Right atrium auricular region (tissue), 2 donors: ENCODE results near the gene PMPCA. TPM values are rescaled to one million over a fixed set of nuclear protein-coding genes. Genes with fewer than 3 reads are reported as not detected.

ENCODE experiments used
- DNase-seq: peaks from one replicate; pipeline ENCODE4 v3.0.0-alpha.2; 2019; ENCODE audit warnings: low spot score
- H3K27ac ChIP-seq, 2 donors: fragments of 200-600 bp; sonication (generic); 1 replicate in 1 of 2; 2 replicates in 1 of 2; pipeline ENCODE4 v1.5.1; 2016 to 2019
- H3K27me3 ChIP-seq, 2 donors: fragments of 200-600 bp; sonication (generic); one replicate each; pipeline versions ENCODE4 v1.5.1 to v1.6.0; 2017 to 2019
- H3K36me3 ChIP-seq: fragments of 200-600 bp; sonication (generic); one replicate; pipeline ENCODE4 v1.5.1; 2016
- H3K4me1 ChIP-seq, 2 donors: fragments of 200-600 bp; sonication (generic); one replicate each; pipeline versions ENCODE4 v1.5.1 to v1.6.0; 2017 to 2019
- H3K4me3 ChIP-seq, 2 donors: fragments of 200-600 bp; sonication (generic); 1 replicate in 1 of 2; 2 replicates in 1 of 2; pipeline ENCODE4 v1.5.1; 2017 to 2019; ENCODE audit warnings: mild to moderate bottlenecking in 1 of 2, moderate library complexity in 1 of 2
- H3K9me3 ChIP-seq, 2 donors: fragments of 200-600 bp; sonication (generic); one replicate each; pipeline ENCODE4 v1.5.1; 2019
- total RNA-seq, 2 donors: library from RNA; depleted of rRNA; stranded (reverse); fragments of >200 nt; gene quantifications; one replicate each; pipeline ENCODE4 v1.1.0, GENCODE V29; 2016
- TF ChIP-seq, protein P1 (sequence below), 2 donors: fragments of 200-600 bp; sonication (generic); IDR thresholded peaks; one replicate each; pipeline ENCODE4 v1.5.1; 2019; ENCODE audit warnings: antibody characterized with exemption in 2 of 2

PMPCA gene
- total RNA-seq, 2 donors from 2014 or later: 40.8 to 47.4 TPM

DNA sequence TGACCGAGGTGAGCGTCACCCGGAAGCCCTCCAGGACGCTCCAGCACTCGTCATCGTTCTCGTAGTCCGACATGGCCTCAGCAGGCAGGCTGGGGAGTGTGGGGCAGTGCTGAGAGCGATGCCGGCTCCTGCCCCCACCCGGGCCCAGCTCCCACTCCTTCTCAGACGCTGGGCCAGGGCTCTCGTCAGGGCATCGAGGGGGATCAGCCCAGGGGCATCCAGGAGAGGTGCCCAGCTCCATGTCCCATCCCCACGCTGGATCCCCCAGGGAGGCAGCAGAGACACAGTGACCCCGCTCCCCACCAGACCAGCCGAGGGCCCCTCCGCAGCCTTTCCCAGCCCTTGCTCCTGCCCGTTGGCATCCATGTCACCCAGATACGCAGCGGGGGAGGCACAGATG lies 38.5 kb upstream of the PMPCA start:
- Histone ChIP-seq H3K27ac (no peak overlapping the region), H3K4me3 (no peak overlapping the region), H3K36me3 (no peaks in the 10 kb centered on the region), H3K4me1 (peaks cover 0 to 13% of the 10 kb centered on the region in 2 donors), H3K27me3 (no peaks in the 10 kb centered on the region), H3K9me3 (no peaks in the 10 kb centered on the region)
- no peak for DNase-seq
- TF ChIP-seq, protein P1, sequence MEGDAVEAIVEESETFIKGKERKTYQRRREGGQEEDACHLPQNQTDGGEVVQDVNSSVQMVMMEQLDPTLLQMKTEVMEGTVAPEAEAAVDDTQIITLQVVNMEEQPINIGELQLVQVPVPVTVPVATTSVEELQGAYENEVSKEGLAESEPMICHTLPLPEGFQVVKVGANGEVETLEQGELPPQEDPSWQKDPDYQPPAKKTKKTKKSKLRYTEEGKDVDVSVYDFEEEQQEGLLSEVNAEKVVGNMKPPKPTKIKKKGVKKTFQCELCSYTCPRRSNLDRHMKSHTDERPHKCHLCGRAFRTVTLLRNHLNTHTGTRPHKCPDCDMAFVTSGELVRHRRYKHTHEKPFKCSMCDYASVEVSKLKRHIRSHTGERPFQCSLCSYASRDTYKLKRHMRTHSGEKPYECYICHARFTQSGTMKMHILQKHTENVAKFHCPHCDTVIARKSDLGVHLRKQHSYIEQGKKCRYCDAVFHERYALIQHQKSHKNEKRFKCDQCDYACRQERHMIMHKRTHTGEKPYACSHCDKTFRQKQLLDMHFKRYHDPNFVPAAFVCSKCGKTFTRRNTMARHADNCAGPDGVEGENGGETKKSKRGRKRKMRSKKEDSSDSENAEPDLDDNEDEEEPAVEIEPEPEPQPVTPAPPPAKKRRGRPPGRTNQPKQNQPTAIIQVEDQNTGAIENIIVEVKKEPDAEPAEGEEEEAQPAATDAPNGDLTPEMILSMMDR (IDR thresholded peaks at IDR 0.05): no peak

DNA sequence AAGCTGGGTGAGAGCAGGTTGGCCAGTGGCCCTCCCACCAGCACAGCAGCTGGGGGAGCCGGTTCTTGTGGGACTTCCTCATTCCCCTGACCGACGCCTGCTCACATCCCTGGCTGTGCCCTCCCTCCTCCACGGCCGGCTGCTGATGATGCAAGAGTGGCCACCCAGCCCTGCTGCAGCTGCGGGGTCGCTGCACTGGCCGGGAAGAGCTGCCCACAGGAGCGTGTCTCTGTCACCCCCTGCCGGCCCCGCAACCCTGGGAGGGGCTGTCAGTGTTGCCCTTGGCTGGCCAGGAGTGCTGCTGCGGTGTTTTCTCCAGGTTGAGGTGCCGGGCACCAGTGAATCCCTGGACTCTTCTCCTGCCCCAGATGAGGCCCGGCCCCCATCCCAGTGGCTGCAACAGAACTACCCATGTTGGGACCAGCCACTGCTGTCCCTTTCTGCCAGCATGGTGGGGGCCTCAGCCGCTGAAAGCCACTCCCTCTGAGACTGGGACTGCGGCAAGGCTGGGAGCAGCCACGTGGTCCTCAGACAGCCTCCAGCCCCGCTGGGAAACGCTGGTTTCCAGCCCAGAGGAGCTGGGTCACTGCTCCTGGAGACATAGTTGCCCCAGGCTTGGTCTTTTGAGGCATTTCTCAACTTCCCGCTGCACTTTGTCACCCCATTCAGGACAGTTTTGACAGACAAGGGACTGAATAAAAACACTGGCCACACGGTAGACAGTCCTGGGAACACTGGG lies 37.7 kb upstream of the PMPCA start:
- TF ChIP-seq, protein P1 (IDR thresholded peaks at IDR 0.05): peak in 1 of 2 donors; percentile 13
- H3K4me3 ChIP-seq: peak overlapping the region in 1 of 2 donors; percentile 27
- DNase-seq: peak; percentile 79

DNA sequence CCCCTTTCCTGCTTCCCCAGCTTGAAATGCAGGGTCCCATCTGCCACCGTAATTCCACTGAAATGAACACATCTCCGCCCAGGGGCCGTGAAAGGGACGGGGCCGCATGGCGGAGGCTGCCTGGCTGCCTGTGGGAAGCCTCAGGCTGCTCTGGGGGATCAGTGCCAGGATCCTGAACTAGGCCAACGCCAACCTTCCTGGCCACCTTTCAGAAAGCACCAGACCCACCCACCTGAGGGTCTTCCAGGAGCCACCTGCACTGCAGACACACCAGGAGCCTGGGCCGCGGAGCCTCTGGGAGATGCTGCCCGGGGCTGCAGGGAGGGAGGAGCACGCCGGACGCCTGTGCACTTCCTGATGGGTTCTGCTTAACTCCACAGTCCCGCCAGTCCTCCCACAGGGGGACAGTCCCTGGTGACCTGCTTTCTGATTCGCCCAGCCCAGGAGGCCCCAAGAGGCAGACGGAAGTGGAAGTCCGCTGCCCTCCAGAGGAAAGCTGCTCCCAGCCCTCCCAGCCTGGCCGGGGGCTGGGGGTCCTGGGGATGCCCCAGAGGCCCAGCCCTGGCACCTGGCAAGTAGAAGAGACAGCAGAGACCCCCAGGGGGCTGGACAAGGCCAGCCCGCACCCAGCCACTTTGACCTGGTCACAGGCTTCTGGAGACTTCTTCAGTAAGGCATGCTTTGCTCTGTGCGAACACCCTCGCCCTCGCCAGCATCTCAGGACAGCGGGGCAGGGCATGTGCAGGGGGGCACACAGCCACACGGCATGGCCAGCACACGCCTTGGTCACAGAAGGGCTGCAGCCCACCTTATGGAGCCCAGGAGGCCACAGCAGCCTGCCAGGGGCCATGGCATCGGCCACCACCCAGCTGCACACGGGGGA lies 36.9 kb upstream of the PMPCA start, which contains the start of gene CARD9:
Gene CARD9 (minus strand): TSS at position 370 of the 883 bp plus-strand sequence. CDS start 1,591 bp downstream, outside the sequence.
- Histone ChIP-seq H3K27ac (no peak within 1 kb of the TSS), H3K4me3 (peak within 1 kb of the TSS in 1 of 2 donors; percentile 27), H3K9me3 (no peaks in the 10 kb centered on the region), H3K27me3 (no peaks in the 10 kb centered on the region), H3K4me1 (peaks cover 0 to 19% of the 10 kb centered on the region in 2 donors), H3K36me3 (no peaks in the 10 kb centered on the region)
- DNase-seq: no peak
- TF ChIP-seq, protein P1 (IDR thresholded peaks at IDR 0.05): no peak

More for the DNA sequence above, 37.7 kb upstream of the PMPCA start:
- Histone ChIP-seq H3K27me3 (no peaks in the 10 kb centered on the region), H3K4me1 (peaks cover 0 to 13% of the 10 kb centered on the region in 2 donors), H3K36me3 (no peaks in the 10 kb centered on the region), H3K27ac (no peak overlapping the region), H3K9me3 (no peaks in the 10 kb centered on the region)

DNA sequence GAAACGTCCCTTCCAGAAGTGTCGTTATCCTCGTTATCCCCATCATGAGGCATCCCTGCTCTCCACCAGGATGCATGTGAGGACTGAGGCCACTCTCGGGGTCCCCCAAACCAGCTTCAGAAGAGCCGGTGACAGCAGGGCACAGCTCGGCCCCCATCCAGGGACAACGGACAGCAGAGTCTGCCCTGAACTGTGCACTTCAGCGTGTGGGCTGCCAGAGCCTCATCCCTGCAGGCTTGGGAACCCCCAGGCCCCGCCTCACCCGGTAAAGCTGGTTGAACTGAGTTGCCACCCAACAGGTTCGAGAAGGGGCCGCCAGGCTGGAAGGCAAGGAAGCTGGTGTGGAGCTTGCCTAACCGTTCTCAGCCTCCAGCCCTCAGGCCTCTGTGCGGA lies 36.3 kb upstream of the PMPCA start:
- Histone ChIP-seq H3K4me3 (no peak overlapping the region), H3K4me1 (peaks cover 0 to 24% of the 10 kb centered on the region in 2 donors), H3K27ac (no peak overlapping the region), H3K27me3 (no peaks in the 10 kb centered on the region), H3K36me3 (no peaks in the 10 kb centered on the region), H3K9me3 (no peaks in the 10 kb centered on the region)
- no peak for DNase-seq
- TF ChIP-seq, protein P1 (IDR thresholded peaks at IDR 0.05): no peak

DNA sequence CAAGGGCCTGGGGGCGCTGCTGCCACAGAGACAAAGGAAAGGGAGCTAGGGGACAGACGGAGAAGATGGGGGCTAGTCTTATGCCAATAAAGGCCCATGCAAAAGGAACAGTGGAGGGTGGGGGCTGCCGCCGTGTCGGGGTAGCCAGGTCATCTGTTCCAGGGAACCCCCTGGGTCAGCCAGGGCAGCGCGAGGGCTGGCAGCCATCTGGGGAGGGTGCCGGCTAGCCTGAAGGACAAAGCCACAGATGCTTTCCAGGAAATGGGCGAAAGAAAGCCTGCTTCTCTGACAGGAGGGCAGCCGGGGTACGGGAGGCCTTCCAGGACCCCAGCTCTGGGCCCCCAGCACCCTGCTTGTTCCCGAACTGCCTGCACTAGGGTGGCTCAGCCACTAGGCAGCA lies 35.4 kb upstream of the PMPCA start:
- Histone ChIP-seq H3K27ac (no peak overlapping the region), H3K4me1 (peaks cover 0 to 24% of the 10 kb centered on the region in 2 donors), H3K4me3 (no peak overlapping the region), H3K27me3 (no peaks in the 10 kb centered on the region), H3K9me3 (no peaks in the 10 kb centered on the region), H3K36me3 (peaks cover 4% of the 10 kb centered on the region)
- TF ChIP-seq, protein P1 (IDR thresholded peaks at IDR 0.05): no peak
- DNase-seq: no peak
